ENCODE results near the gene ZNF827.

ZNF827 gene

DNA sequence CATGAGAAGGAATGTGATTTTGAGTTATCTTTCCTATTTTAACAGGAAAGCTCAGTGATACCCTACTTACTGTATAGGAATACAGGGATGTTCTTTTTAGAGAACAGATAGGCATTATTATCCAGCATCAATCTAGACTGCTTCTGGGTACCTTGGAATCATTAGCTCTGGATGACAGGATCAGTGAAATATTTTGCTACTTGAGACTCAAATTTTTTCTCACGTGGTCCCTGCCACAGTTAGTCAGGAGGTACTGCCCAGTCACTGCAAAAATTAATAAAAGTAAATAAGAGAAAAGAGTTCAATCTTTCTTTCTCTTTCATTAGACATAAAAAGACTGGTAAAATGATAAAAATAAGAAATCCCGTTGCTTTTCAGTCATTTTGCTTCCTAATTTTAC is 5.5 kb downstream of the ZNF827 start:
- DNase-seq (ENCODE audit: insufficient read length, low spot score): no peak
- TF ChIP-seq, protein P1, sequence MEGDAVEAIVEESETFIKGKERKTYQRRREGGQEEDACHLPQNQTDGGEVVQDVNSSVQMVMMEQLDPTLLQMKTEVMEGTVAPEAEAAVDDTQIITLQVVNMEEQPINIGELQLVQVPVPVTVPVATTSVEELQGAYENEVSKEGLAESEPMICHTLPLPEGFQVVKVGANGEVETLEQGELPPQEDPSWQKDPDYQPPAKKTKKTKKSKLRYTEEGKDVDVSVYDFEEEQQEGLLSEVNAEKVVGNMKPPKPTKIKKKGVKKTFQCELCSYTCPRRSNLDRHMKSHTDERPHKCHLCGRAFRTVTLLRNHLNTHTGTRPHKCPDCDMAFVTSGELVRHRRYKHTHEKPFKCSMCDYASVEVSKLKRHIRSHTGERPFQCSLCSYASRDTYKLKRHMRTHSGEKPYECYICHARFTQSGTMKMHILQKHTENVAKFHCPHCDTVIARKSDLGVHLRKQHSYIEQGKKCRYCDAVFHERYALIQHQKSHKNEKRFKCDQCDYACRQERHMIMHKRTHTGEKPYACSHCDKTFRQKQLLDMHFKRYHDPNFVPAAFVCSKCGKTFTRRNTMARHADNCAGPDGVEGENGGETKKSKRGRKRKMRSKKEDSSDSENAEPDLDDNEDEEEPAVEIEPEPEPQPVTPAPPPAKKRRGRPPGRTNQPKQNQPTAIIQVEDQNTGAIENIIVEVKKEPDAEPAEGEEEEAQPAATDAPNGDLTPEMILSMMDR (IDR thresholded peaks at IDR 0.05; ENCODE audit: insufficient read depth, missing control alignments): no peak
- no peak for FAIRE-seq

DNA sequence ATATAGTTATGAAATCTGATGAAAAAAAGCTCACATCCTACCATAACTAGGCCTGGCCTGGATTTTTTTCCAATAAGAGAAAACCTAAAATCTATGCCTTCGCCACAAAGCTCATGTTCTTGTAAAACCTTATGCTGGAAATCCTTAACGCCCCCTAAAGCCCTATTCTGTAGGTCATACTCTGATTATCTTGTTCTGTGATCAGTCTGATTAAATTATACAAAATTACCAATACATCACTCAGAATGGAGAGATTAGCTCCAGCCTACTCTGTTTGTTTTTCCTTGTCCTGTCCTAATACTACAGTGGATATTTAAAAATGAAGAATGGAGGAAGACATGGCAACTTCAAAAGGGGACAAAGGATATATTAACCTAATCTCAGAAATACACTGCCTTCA is 7.2 kb downstream of the ZNF827 start:
- TF ChIP-seq, protein P1 (IDR thresholded peaks at IDR 0.05; ENCODE audit: insufficient read depth, missing control alignments): no peak
- peak; percentile 61 for FAIRE-seq
- no peak for DNase-seq (ENCODE audit: insufficient read length, low spot score)

DNA sequence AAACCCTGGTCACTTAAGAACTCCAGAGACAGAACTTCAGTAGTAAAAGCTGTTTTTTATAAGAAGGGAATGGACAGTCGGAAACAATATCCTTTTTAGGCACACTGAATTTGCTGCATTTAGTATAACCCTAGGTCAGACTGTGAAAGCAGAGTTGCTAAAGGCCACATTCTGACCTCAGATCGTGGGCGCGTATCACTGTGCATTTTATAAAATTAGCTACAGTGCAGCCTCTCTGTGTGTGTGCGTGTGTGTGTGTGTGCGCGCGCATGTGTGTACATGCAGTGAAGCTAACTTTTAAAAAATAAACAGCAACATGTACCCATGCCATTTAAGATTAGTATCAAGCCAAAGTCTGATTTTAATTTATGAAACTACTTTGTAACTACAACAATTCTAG is 8.0 kb downstream of the ZNF827 start:
- TF ChIP-seq, protein P1 (IDR thresholded peaks at IDR 0.05; ENCODE audit: insufficient read depth, missing control alignments): no peak
- DNase-seq (ENCODE audit: insufficient read length, low spot score) (no peak), FAIRE-seq (no peak)

DNA sequence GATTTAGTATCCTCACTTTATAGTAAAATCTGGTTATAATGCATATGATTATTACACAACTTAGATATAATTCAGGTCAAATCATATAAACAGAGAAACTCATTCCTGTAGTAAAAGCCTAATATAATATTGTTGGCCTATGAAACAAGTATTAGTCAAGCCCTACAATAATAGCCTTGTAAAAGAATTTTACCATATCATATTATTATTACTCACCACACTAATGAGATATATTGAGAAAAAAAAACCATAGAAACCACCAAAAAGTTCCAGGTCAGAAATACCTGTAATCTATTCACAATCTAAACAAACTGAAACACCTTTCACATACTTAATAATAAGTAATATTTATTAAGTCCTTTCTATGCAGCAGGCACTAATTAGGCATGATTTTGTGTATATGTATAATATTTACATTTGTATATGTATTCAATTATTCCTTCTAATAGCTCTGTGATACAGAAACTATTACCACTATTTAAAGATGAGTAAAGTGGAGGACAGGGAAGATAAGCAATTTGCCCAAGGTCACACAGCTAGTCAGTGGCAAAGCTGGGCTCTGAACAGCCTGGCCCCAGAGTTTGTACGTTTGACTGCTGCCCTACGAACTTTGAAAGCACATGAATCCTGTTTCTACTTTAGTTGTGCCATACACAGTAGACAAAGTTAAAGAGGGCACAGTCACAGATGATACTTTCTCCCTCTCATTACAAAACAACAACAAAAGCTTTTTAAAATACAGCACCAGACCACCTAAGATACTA is 9.0 kb downstream of the ZNF827 start:
- TF ChIP-seq, protein P1 (IDR thresholded peaks at IDR 0.05; ENCODE audit: insufficient read depth, missing control alignments): no peak

DNA sequence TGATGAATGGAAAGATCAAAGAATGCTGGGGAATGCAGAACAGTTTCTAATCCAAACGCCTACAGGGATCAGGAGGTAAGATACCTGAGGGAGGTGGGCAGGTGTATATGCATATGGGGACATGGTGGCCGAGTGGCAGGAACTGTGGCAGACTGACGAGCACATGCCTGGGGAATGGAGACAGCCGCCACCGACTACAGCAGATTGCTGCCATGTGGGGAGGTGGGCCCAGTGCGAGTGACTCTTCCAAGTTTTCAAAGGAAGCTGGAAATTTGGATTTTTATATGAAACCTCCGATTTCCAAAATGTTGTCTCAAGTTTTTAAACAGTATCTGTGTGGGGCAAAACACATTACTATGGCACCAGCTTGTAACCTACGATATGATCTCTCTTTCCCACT is 9.9 kb downstream of the ZNF827 start:
- FAIRE-seq: no peak

More for the DNA sequence above, 9.0 kb downstream of the ZNF827 start:
- no peak for DNase-seq (ENCODE audit: insufficient read length, low spot score)
- FAIRE-seq: no peak

DNA sequence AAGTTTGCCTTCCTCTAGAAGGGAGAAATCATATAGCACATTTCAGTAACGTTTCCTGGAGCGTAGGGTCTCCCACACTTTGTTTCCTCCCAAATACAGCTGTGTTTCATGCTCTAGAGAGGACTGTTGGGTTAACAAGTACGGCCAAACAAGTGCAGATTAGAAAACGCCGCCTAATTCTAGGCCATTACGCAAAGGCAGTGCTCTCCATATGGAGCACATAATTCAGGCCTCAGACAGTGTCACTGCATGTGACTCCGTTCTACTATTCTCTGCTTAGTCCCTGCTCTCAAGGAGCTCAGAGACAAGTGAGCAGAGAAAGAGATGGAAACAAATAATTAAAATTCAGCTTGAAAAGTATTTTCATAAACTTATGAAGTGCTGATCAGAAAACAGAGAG is 11.6 kb downstream of the ZNF827 start:
- DNase-seq (ENCODE audit: insufficient read length, low spot score) (no peak), FAIRE-seq (no peak)

More for the DNA sequence above, 9.9 kb downstream of the ZNF827 start:
- TF ChIP-seq, protein P1 (IDR thresholded peaks at IDR 0.05; ENCODE audit: insufficient read depth, missing control alignments): no peak
- no peak for DNase-seq (ENCODE audit: insufficient read length, low spot score)

DNA sequence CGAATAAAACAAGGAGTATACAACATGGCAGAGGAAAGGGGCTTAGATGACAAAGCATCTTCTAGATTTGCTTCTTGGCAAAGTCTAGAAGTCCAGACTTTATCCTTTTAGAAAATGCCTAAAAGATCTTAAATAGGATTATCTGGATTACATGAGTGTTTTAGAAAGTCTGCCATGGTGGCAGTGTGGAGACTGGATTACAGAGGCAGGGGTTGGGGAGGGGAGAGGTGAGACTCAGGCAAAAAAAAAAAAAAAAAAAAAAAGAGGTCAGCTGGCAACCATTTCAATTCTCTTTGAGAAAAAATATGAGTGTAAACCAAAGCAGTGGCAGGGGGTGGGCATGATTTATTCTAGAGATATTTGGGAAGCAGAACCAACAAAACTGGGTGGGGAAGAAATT is 17.4 kb downstream of the ZNF827 start:
- FAIRE-seq (peak; percentile 93), DNase-seq (ENCODE audit: insufficient read length, low spot score) (no peak)
- TF ChIP-seq, protein P1 (IDR thresholded peaks at IDR 0.05; ENCODE audit: insufficient read depth, missing control alignments): no peak

More for the DNA sequence above, 11.6 kb downstream of the ZNF827 start:
- TF ChIP-seq, protein P1 (IDR thresholded peaks at IDR 0.05; ENCODE audit: insufficient read depth, missing control alignments): no peak

Data from D721Med (cell line).